ENCODE data around the gene MRPS5. TPM values are rescaled to one million over a fixed set of nuclear protein-coding genes. Genes with fewer than 3 reads are reported as not detected.

The MRPS5 gene
- total RNA-seq, 1 donor from 2014 or later = 47.5 TPM

DNA sequence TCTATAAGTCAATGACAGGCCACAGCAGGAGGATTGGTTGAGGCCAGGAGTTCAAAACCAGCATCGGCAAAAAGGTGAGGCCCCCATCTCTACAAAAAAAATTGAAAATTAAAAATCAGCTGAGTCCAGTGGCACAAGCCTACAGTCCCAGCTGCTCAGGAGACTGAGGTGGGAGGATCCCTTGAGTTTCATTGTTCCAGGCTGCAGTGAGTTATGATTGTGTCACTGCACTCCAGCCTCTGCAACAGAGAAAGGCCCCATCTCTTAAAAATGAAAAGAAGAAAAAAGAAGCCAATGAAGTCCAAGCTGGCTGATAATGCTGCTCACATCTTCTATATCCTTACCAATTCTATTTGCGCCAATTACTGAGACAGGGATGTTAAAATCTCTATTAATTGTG is 39.1 kb downstream of the MRPS5 start:
- Mint-ChIP-seq H3K36me3 (ENCODE audit: low read depth, unreplicated experiment) (peaks cover 19% of the 10 kb centered on the region), H3K27ac (ENCODE audit: unreplicated experiment) (no peak overlapping the region), H3K27me3 (ENCODE audit: unreplicated experiment) (peaks cover 5% of the 10 kb centered on the region), H3K9me3 (ENCODE audit: unreplicated experiment) (no peaks in the 10 kb centered on the region), H3K4me3 (ENCODE audit: unreplicated experiment) (no peak overlapping the region), H3K4me1 (ENCODE audit: unreplicated experiment) (no peaks in the 10 kb centered on the region)
- no peak for DNase-seq (ENCODE audit: low spot score)
- TF ChIP-seq, protein P1, sequence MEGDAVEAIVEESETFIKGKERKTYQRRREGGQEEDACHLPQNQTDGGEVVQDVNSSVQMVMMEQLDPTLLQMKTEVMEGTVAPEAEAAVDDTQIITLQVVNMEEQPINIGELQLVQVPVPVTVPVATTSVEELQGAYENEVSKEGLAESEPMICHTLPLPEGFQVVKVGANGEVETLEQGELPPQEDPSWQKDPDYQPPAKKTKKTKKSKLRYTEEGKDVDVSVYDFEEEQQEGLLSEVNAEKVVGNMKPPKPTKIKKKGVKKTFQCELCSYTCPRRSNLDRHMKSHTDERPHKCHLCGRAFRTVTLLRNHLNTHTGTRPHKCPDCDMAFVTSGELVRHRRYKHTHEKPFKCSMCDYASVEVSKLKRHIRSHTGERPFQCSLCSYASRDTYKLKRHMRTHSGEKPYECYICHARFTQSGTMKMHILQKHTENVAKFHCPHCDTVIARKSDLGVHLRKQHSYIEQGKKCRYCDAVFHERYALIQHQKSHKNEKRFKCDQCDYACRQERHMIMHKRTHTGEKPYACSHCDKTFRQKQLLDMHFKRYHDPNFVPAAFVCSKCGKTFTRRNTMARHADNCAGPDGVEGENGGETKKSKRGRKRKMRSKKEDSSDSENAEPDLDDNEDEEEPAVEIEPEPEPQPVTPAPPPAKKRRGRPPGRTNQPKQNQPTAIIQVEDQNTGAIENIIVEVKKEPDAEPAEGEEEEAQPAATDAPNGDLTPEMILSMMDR (IDR thresholded peaks at IDR 0.05; ENCODE audit: unreplicated experiment) = no peak

DNA sequence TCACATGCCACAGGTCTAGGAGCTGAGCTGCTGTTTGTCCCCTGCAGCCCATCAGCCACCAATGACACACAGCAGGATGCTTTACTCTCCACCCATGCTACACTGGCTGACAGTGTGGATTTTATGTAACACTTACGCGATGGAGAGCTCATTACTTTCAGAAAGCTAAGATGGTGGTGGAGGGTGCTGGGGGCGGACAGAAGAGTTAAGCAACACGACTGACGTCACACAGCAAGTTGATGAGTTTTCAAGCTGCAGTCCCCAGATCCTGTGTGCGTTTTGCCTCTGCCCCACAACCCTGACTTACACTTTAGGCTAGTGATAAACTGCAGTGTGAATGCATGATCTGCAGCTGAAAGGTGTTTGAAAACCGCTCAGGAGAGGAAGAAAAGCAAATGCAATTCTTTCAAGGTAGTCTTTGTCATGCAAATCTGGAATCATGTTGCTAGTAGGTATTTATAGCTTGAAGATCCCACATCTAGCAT is 42.4 kb downstream of the MRPS5 start:
- peaks cover 10% of the 10 kb centered on the region for H3K27me3 Mint-ChIP-seq (ENCODE audit: unreplicated experiment)
- no peaks in the 10 kb centered on the region for H3K4me1 Mint-ChIP-seq (ENCODE audit: unreplicated experiment)
- no peaks in the 10 kb centered on the region for H3K9me3 Mint-ChIP-seq (ENCODE audit: unreplicated experiment)
- H3K36me3 Mint-ChIP-seq (ENCODE audit: low read depth, unreplicated experiment) = no peaks in the 10 kb centered on the region
- TF ChIP-seq, protein P1 (IDR thresholded peaks at IDR 0.05; ENCODE audit: unreplicated experiment) = no peak
- H3K27ac Mint-ChIP-seq (ENCODE audit: unreplicated experiment) = no peak overlapping the region
- H3K4me3 Mint-ChIP-seq (ENCODE audit: unreplicated experiment) = no peak overlapping the region
- DNase-seq (ENCODE audit: low spot score) = no peak

DNA sequence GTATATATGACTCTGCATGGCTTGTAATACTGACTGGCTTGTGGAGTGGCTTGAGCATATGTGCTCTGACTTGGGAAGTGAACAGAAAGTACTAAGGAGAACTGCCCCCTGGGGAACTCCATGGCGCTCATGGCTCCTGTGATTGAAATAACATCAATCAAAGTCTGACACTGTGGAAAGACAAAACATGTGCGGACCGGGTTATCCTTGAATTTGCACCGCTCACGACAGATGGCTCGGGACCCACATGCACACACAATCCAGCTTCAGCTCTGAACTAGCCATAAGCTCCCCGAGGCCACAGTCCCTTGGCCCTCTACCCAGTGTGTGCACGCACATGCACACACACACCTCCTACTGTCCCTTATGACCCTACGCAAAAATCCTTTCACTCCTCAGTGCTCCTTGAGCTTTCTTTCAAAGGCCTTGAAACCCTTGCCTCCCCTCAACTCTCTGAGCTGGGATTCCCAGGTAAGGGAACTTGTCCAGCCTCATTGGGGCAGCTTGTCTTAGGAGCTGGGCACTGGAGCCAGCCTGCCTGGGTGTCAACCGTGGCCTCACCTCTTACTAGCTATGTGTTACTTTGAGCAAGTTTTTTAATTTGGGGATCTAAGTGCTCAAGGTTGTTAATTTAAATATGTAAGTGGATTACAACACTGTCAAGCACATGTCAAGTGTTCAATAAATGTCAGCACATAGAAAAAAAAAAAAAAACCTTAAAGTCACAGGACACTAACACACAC is 43.6 kb downstream of the MRPS5 start:
- Mint-ChIP-seq H3K4me1 (ENCODE audit: unreplicated experiment) (no peaks in the 10 kb centered on the region), H3K9me3 (ENCODE audit: unreplicated experiment) (no peaks in the 10 kb centered on the region), H3K36me3 (ENCODE audit: low read depth, unreplicated experiment) (no peaks in the 10 kb centered on the region), H3K27me3 (ENCODE audit: unreplicated experiment) (peaks cover 10% of the 10 kb centered on the region), H3K4me3 (ENCODE audit: unreplicated experiment) (no peak overlapping the region), H3K27ac (ENCODE audit: unreplicated experiment) (no peak overlapping the region)
- no peak for DNase-seq (ENCODE audit: low spot score)
- TF ChIP-seq, protein P1 (IDR thresholded peaks at IDR 0.05; ENCODE audit: unreplicated experiment) = no peak

GRCh38 chr2:95077530-95077825 is 44.1 kb downstream of the MRPS5 start:
- Mint-ChIP-seq H3K27me3 (ENCODE audit: unreplicated experiment) (peaks cover 10% of the 10 kb centered on the region), H3K4me3 (ENCODE audit: unreplicated experiment) (peak overlapping the region; percentile 52), H3K4me1 (ENCODE audit: unreplicated experiment) (no peaks in the 10 kb centered on the region), H3K27ac (ENCODE audit: unreplicated experiment) (no peak overlapping the region), H3K9me3 (ENCODE audit: unreplicated experiment) (no peaks in the 10 kb centered on the region), H3K36me3 (ENCODE audit: low read depth, unreplicated experiment) (no peaks in the 10 kb centered on the region)
- no peak for DNase-seq (ENCODE audit: low spot score)
- TF ChIP-seq, protein P1 (IDR thresholded peaks at IDR 0.05; ENCODE audit: unreplicated experiment) = no peak

GRCh38 chr2:95076705-95077529 is 44.7 kb downstream of the MRPS5 start:
- Mint-ChIP-seq H3K9me3 (ENCODE audit: unreplicated experiment) (no peaks in the 10 kb centered on the region), H3K36me3 (ENCODE audit: low read depth, unreplicated experiment) (no peaks in the 10 kb centered on the region), H3K27ac (ENCODE audit: unreplicated experiment) (no peak overlapping the region), H3K4me3 (ENCODE audit: unreplicated experiment) (peak overlapping the region; percentile 52), H3K27me3 (ENCODE audit: unreplicated experiment) (peaks cover 11% of the 10 kb centered on the region), H3K4me1 (ENCODE audit: unreplicated experiment) (no peaks in the 10 kb centered on the region)
- TF ChIP-seq, protein P1 (IDR thresholded peaks at IDR 0.05; ENCODE audit: unreplicated experiment) = peak; percentile 93
- peak; percentile 80 for DNase-seq (ENCODE audit: low spot score)
